ENCODE measurements around the gene DCST1.
A peak's percentile ranks its signal among the peaks of the same experiment; 100 is the strongest.

The DCST1 gene

GRCh38 chr1:155003766-155004351, 29.8 kb upstream of the DCST1 start:
- TF ChIP-seq TEAD4 (IDR thresholded peaks at IDR 0.05) (no peak), TCF12 (IDR thresholded peaks at IDR 0.05; ENCODE audit: low read depth) (peak; percentile 15; the same call in 1 of the 2 replicates), EGR1 (IDR thresholded peaks at IDR 0.05) (peak; percentile 70), RAD21 (IDR thresholded peaks at IDR 0.05; ENCODE audit: low read depth) (no peak), ZBTB7A (IDR thresholded peaks at IDR 0.05; ENCODE audit: low read depth) (peak; percentile 69), YY1 (IDR thresholded peaks at IDR 0.05; ENCODE audit: low read depth) (no peak), TAF1 (IDR thresholded peaks at IDR 0.05; ENCODE audit: low read depth) (no peak), NFIC (IDR thresholded peaks at IDR 0.05) (no peak), MAX (IDR thresholded peaks at IDR 0.05) (peak; percentile 57; the same call in 1 of the 2 replicates), USF1 (IDR thresholded peaks at IDR 0.05) (peak; percentile 45)

GRCh38 chr1:155004352-155005075, 29.1 kb upstream of the DCST1 start:
- TF ChIP-seq EGR1 (IDR thresholded peaks at IDR 0.05) (no peak), ZBTB7A (IDR thresholded peaks at IDR 0.05; ENCODE audit: low read depth) (no peak), TCF12 (IDR thresholded peaks at IDR 0.05; ENCODE audit: low read depth) (no peak), MAX (IDR thresholded peaks at IDR 0.05) (no peak), YY1 (IDR thresholded peaks at IDR 0.05; ENCODE audit: low read depth) (no peak), REST (IDR thresholded peaks at IDR 0.05; ENCODE audit: low read depth) (no peak), FOXM1 (IDR thresholded peaks at IDR 0.05; ENCODE audit: borderline replicate concordance, low read depth) (no peak), CREB1 (IDR thresholded peaks at IDR 0.05; ENCODE audit: low read depth) (no peak)

GRCh38 chr1:155005076-155006011, 28.3 kb upstream of the DCST1 start:
- TF ChIP-seq NFIC (IDR thresholded peaks at IDR 0.05) (no peak), ZBTB7A (IDR thresholded peaks at IDR 0.05; ENCODE audit: low read depth) (no peak), RAD21 (IDR thresholded peaks at IDR 0.05; ENCODE audit: low read depth) (no peak), TCF12 (IDR thresholded peaks at IDR 0.05; ENCODE audit: low read depth) (no peak), USF1 (IDR thresholded peaks at IDR 0.05) (no peak), EGR1 (IDR thresholded peaks at IDR 0.05) (no peak), TEAD4 (IDR thresholded peaks at IDR 0.05) (no peak), MAX (IDR thresholded peaks at IDR 0.05) (no peak), REST (IDR thresholded peaks at IDR 0.05; ENCODE audit: low read depth) (no peak), TAF1 (IDR thresholded peaks at IDR 0.05; ENCODE audit: low read depth) (no peak)

- TF ChIP-seq ZBTB7A (IDR thresholded peaks at IDR 0.05; ENCODE audit: low read depth) (no peak), YY1 (IDR thresholded peaks at IDR 0.05; ENCODE audit: low read depth) (no peak), CREB1 (IDR thresholded peaks at IDR 0.05; ENCODE audit: low read depth) (no peak)
These were observed 27.0 kb upstream of the DCST1 start for GRCh38 chr1:155006601-155007101.

GRCh38 chr1:155007251-155007828, 26.3 kb upstream of the DCST1 start:
- no peak for TF ChIP-seq REST (IDR thresholded peaks at IDR 0.05; ENCODE audit: low read depth)

Data from Ishikawa (cell line).